NCI-H526 (cell line): Measurements from ENCODE around the gene KIF5A.
A peak's percentile ranks its signal among the peaks of the same experiment; 100 is the strongest.
"Not testable (repeated sequence)": the region's sequence is repeated elsewhere in the genome, so short reads cannot be mapped to it uniquely, and the experiment has no call there.

Source experiments
- DNase-seq, 2 experiments: peaks; one replicate each; lab custom pipeline; 2025; lab: John Stamatoyannopoulos, UW

KIF5A gene

DNA sequence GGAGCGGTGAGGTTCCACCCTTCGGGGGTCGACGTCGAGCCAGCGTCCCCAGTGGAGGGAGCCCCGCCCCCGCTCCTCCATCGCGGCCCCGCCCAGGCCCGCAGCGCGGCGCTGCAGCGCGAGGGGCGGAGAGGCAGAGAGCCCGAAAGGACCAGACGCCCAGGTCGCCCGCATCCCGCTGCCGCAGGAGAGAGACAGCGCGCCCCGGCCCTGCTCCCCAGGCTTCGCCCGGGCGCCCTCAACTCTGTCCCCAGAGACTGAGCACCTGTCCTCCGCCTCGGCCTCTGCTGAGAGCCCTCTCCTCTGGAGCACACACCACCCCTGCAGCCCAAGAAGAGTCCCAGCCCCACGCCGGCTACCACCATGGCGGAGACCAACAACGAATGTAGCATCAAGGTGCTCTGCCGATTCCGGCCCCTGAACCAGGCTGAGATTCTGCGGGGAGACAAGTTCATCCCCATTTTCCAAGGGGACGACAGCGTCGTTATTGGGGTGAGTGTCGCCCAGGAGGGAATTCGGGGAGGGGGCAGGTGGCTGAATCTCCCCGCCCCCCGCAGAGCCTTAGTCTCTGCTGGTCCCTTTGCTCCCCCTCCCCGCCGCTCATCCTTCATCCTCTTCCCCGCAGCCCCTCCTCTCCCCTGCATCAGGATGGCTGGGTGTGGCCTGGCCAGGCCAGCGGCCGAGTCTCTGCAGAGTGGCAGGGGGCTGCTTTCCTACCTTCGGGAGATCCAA is at the start of gene KIF5A:
KIF5A (plus strand) TSS at position 136 of the 732 bp plus-strand sequence; CDS start at position 364, 228 bp downstream.
- DNase-seq, result peak; percentile 25 to 78

DNA sequence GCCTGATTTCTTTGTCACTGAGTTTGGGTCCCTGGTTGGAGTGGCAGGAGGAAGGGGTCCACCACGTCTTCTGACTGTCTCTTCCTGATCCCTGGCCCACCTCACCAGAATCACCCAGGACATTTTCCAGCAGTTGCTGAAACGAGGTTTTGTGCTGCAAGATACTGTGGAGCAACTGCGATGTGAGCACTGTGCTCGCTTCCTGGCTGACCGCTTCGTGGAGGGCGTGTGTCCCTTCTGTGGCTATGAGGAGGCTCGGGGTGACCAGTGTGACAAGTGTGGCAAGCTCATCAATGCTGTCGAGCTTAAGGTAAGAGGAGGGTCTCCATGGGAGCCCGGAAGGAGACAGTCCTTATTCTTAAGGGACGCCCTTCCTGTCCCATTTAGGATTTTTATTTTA is 49.6 kb upstream of the KIF5A start:
- no peak for DNase-seq

DNA sequence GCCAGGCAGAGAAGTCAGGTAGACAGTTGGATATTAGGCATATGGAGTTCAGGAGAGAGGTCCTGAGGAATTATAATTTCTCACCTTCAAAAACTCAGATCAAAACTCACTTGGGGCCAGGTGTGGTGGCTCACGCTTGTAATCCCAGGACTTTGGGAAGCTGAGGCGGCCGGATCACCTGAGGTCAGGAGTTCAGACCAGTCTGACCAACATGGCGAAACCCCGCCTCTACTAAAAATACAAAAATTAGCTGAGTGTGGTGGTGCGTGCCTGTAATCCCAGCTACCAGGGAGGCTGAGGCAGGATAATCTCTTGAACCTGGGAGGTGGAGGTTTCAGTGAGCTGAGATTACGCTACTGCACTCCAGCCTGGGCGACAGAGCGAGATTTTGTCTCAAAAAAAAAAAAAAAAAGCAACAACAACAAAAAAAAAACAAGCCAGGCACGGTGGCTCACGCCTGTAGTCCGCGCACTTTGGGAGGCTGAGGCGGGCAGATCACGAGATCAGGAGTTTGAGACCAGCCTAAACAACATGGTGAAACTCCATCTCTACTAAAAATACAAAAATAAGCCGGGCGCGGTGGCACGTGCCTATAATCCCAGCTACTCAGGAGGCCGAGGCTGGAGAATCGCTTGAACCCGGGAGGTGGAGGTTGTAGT is 47.4 kb upstream of the KIF5A start:
- DNase-seq, result not testable (repeated sequence)

DNA sequence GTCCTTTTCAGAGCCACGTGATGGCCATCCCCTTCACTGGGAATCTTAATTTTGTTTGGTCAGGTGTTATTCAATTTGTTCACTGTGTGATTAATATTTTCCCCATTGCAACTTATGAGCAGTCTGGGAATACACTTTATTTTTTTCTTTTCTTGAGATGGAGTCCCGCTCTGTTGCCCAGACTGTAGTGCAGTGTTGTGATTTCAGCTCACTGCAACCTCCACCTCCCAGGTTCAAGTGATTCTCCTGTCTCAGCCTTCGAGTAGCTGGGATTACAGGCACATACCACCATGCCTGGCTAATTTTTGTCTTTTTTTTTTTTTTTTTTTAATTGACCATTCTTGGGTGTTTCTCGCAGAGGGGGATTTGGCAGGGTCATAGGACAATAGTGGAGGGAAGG is 43.3 kb upstream of the KIF5A start:
- DNase-seq, result not testable (repeated sequence)

DNA sequence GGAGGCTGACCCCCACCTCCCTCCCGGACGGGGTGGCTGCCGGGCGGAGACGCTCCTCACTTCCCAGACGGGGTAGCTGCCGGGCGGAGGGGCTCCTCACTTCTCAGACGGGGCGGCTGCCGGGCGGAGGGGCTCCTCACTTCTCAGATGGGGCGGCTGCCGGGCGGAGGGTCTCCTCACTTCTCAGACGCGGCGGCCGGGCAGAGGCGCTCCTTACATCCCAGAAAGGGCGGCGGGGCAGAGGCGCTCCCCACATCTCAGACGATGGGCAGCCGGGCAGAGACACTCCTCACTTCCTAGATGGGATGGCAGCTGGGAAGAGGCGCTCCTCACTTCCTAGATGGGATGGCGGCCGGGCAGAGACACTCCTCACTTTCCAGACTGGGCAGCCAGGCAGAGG is 42.0 kb upstream of the KIF5A start:
- not testable (repeated sequence) for DNase-seq

DNA sequence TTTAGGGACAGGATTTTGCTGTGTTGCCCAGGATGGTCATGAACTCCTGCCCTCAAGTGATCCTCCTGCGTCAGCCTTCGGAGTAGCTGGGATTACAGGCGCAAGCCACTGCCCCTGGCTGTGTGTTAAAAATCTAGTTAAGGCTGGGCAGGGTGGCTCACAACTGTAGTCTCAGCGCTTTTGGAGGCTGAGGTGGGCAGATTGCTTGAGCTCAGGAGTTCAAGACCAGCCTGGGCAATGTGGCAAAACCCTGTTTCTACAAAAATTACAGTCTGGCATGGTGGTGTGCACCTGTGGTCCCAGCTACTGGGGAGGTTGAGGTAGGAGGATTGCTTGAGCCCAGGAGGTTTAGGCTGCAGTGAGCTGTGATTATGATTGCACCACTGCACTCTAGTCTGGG is 38.7 kb upstream of the KIF5A start:
- DNase-seq, result no peak

DNA sequence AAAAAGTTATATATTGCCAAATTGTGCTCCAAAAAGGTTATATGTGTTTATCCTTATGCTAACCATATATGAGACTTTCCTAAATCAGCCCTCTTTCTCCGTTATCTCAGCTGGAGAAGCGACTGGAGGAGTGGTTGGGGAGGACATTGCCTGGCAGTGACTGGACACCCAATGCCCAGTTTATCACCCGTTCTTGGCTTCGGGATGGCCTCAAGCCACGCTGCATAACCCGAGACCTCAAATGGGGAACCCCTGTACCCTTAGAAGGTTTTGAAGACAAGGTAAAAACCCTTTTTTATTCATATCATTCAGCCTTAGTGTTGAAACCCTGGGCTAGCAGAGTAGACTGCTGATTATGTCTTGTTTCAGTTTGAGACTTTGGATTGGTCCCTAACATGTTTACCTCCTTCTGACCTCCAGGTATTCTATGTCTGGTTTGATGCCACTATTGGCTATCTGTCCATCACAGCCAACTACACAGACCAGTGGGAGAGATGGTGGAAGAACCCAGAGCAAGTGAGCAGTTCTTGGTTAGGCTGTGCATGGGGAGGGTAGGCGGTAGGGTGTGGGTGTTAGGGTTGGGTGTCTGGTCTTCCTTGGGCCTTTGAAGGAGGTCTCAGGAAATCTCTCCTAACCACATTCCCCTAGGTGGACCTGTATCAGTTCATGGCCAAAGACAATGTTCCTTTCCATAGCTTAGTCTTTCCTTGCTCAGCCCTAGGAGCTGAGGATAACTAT is 38.1 kb upstream of the KIF5A start:
- no peak for DNase-seq

DNA sequence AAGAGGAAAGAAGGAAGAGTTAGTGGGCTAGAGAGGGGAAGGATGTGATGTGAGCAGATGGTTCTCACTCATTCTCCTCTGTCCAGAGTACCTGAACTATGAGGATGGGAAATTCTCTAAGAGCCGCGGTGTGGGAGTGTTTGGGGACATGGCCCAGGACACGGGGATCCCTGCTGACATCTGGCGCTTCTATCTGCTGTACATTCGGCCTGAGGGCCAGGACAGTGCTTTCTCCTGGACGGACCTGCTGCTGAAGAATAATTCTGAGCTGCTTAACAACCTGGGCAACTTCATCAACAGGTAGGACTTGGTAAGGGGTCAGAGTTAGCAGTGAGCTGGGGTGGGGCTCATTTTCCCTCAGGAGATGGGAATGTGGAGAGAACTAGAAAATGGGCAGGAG is 37.2 kb upstream of the KIF5A start:
- no peak for DNase-seq

DNA sequence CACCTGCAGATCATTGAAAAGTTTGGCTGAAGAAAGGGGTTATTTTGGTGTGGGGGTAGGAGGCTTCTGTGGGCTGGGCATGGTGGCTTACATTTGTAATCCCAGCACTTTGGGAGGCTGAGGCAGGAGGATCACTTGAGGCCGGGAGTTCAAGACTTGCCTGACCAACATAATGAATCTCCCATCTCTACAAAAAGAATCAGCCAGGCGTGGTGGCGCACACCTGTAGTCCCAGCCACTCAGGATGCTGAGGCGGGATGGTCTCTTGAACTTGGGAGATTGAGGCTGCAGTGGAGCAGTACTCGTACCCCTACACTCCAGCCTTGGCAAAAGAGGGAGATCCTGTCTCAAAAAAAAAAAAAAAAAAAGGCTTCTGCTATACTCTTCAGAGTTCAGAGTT is 36.6 kb upstream of the KIF5A start:
- no peak for DNase-seq

DNA sequence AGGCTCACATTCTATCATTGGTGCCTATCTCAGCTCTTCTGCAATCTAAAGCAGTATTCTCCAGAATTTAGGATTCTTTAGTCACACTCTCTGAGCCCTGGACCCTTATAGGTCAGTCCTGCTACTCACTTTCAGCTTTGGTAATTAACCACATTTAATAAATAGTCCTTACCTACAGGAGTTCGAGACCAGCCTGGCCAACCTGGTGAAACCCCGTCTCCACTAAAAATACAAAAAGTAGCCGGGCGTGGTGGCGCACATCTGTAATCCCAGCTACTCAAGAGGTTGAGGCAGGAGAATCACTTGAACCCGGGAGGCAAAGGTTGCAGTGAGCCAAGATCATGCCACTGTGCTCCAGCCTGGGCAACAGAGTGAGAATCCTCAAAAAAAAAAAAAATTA is 36.2 kb upstream of the KIF5A start:
- not testable (repeated sequence) for DNase-seq

DNA sequence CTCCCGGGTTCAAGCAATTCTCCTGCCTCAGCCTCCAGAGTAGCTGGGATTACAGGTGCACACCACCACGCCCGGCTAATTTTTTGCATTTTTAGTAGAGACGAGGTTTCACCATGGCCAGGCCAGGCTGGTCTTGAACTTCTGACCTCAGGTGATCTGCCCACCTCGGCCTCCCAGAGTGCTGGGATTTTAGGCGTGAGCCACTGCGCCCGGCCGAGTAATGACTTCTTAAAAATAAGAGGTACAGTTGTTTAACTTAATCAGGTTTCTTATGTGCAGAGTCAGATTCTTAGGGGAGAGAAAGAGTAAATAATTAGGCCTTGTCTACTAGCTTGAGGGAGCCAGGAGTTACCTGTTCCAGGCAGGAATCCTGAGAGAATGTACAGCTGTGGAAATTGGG is 35.6 kb upstream of the KIF5A start:
- not testable (repeated sequence) for DNase-seq

DNA sequence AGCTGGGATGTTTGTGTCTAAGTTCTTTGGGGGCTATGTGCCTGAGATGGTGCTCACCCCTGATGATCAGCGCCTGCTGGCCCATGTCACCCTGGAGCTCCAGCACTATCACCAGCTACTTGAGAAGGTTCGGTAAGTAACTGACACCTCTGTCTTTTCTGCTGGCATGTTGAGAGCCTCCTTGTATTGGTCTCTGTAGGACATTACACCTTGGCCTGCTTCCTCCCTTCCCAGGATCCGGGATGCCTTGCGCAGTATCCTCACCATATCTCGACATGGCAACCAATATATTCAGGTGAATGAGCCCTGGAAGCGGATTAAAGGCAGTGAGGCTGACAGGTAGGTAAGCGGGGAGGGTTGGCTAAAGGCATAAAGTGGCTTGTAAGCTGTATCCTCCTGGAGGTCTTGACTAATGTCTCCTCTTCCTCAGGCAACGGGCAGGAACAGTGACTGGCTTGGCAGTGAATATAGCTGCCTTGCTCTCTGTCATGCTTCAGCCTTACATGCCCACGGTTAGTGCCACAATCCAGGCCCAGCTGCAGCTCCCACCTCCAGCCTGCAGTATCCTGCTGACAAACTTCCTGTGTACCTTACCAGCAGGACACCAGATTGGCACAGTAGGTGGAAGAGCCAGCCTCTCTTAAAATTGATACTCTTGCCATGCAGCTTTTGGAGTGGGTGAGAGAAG is 35.0 kb upstream of the KIF5A start:
- no peak for DNase-seq

DNA sequence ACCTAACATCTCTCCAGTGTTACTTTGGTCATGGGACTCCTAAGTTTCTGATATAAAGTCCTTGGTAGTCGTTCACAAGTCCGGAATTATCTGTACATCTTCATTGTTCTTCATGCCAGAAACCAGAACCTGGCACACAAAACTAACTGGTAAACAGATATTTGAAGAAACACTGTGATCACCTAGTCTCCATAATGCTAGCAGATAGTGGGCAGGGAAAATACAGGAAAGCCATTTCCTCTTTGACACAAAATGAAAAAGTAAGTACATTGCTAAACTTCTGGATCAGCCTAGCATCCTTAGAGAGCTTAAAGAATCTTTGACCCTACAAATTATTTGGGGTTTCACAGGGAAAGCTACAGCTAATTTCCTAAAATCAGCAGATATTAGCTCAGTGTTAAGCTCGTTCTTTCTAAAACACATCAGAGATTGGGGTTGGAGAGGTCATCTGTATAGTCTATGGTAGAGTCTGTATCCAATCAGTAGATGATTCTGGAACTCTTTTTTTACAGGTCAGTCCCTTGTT is 34.4 kb upstream of the KIF5A start:
- no peak for DNase-seq

DNA sequence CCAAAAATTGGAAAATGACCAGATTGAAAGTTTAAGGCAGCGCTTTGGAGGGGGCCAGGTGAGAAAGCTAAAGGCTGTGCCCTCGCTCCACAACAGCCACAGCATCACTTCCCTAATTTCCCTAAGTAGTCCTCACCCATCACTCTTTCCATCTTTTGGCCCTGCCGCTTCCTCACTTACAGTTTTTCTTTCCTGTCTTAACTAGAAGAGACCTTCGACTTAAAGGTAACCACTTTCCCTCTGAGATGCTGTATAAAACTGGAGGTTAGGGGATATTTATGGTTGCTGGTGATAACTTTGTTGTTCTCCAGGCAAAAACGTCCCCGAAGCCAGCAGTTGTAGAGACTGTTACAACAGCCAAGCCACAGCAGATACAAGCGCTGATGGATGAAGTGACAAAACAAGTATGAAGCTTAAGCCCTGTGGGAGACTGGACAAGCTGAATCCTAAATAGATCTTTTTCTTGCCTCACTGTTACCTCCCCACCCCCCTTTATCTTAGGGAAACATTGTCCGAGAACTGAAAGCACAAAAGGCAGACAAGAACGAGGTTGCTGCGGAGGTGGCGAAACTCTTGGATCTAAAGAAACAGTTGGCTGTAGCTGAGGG is 33.8 kb upstream of the KIF5A start:
- DNase-seq, result no peak

DNA sequence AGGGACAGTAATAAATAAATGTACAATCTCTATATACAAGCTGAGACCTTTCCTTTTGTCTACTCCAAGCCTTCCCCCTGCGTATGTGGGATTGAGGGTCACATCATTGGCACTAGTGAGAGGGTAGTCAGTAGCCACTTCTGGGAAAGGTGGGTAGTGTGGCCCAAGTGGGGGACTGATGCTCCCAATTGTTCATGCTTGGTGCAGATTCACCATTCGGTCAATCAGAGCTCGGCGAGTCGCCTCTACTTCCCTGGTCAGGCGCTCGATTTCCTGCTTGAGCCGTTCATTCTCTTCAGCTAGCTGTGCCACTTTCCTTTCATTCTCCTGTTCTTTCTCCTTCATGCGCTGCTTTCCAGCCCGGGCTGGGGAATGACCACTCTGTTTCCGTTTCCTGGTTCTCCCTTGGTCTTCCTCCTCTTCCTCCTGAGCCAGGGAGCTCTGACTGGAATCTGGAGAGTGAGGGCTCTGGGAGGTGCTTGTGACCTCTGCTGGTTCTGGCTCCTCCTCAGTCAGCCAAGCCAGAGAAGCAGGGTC is 33.2 kb upstream of the KIF5A start:
- DNase-seq, result no peak

DNA sequence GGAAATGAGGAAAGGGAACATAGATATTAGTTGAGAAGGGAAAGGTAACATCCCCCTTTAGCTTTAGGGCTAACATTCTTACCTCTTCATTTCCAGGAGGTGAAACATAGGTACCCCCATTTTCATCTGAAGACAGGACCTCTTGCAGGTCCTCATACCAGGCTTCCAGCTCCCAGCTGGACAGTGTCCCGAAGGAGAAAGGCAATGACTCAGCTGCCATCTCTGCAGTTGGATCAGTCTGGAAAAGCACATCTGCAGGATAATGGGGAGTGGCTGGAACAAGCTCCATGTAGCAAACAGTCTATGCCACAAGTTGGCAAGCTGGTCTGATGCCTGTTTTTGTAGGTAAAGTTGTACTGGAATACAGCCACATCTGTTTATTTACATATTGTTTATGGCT is 32.7 kb upstream of the KIF5A start:
- no peak for DNase-seq

DNA sequence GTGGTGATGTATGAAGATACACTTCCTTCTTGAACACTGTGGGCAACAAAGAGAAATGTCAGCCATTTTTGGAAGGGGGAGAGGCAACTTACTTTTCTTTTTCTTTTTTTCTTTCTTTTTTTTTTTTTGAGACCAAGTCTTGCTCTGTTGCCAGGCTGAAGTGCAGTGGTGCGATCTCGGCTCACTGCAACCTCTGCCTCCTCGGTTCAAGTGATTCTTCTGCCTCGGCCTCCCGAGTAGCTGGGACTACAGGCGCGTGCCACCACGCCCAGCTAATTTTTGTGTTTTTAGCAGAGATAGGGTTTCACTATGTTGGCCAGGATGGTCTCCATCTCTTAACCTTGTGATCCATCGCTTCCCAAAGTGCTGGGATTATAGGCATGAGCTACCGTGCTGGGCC is 32.1 kb upstream of the KIF5A start:
- DNase-seq, result not testable (repeated sequence)

DNA sequence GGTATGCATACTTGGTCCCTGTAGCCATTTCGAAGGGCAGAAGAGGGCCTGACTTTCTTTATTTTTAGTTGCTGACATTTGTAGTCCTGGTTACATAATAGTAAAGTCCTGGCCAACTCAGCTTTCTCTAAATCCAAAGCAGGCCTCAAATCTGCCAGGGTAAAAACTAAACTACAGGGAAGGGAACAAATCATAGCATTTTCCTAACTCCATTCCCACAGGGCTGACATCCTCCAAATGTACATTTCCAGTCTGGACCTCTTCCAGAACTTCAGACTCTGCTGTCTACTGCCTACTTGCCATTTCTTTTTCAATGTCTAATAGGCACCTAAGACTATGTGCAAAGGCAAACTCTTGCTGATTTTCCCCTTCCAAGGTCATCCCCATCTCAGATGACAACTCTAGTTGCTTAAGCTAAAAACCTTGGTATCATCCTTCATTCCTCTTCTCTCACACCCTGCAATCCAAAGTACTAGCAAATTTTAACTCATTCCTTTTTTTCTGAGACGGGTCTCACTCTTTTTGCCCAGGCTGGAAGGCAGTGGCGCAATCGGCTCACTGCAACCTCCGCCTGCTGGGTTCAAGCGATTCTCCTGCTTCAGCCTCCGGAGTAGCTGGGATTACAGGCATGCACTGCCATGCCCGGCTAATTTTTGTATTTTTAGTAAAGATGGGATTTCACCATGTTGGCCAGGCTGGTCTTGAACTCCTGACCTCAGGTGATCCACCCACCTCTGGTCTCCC is 31.5 kb upstream of the KIF5A start:
- no peak for DNase-seq

DNA sequence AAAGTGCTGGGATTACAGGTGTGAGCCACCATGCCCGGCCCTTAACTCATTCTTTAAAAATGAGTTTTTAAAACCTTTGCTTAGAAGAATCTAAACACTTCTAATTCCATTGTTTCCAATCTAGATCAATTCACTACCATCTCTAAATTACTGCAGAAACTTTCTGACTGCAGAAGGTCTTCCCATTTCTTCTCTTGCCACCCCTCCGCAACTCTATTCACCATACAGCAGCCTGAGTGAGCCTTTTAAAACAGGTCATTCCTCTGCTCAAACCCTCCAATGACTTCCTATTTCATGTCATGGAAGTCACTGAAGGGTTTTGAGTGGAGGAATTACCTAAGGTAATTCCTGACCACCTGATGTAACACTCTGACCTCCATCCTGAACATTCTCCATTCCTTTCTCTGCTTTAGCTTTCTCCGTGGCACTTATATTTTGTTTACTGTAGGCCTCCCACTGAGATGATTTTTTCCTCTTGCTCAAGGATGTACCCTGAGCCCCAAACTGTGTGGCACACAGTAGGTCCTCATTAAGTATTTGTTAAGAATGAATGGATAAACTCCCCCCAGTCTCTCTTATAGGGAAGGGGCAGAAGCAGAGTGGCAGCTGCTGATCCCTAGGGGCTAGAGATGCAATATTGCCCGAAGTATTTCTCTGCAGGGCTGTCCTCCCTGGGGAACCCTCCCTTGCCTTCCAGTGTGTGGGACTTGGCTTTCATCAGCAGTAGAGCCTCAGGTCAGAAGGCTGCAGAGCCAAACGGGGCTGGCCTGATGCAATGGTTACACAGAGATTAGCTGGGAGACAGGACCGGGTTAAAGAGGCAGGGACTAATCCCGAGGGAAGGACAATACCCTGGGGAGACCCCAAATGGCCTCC is 30.7 kb upstream of the KIF5A start:
- no peak for DNase-seq

DNA sequence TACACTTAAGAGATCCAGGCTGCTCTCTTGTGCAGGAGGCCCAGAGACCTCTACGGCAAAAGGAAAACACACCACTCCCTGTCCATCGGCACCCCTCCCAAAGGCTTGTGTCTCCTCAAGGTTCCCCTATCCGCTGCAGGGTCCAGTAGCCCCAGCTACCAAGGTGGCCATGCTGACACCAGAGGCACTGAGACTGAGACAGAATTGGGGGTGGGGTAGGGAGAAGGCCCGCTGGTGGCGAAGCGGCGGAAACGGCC is 30.1 kb upstream of the KIF5A start:
- DNase-seq, result peak in 1 of 2 experiments; percentile 46
